Lower lobe of right lung (tissue), 2 donors: Measurements from ENCODE around the gene ABI3BP. TPM values are rescaled to one million over a fixed set of nuclear protein-coding genes. Genes with fewer than 3 reads are reported as not detected.

Source experiments
- ATAC-seq, 2 donors: fragments of 200-7000 bp; cut with Tn5 transposase; one replicate each; pipeline ENCODE4 v1.9.1; 2020 to 2022; ENCODE audit warnings: mild to moderate bottlenecking in 2 of 2, moderate library complexity in 2 of 2
- DNase-seq: peaks from one replicate; pipeline ENCODE4 v3.0.0-alpha.2; 2020
- H3K27ac ChIP-seq: fragments of 200-600 bp; one replicate; pipeline ENCODE4 v1.8.0; 2022
- H3K27me3 ChIP-seq: fragments of 200-600 bp; one replicate; pipeline ENCODE4 v1.8.0; 2022; ENCODE audit warnings: low read depth
- H3K36me3 ChIP-seq: fragments of 200-600 bp; one replicate; pipeline ENCODE4 v1.8.0; 2022; ENCODE audit warnings: mild to moderate bottlenecking
- H3K4me1 ChIP-seq: fragments of 200-600 bp; one replicate; pipeline ENCODE4 v1.8.0; 2022
- H3K4me3 ChIP-seq: fragments of 200-600 bp; one replicate; pipeline ENCODE4 v1.8.0; 2022; ENCODE audit warnings: mild to moderate bottlenecking
- H3K9me3 ChIP-seq: fragments of 200-600 bp; one replicate; pipeline ENCODE4 v1.8.0; 2022
- intact Hi-C: fragments of 100-400 bp; cut with DNase I; formaldehyde crosslinking; loops from one replicate; pipeline ENCODE4 v1.11.0; 2022
- total RNA-seq: library from RNA; stranded (reverse); fragmentation: NEBNext Ultra II Directional; extraction: Animal tissue kit (Norgen Biotek cat#: 25700); gene quantifications from one replicate; pipeline ENCODE4 v1.2.1, GENCODE V29; 2021
- TF ChIP-seq, protein P1 (sequence below): fragments of 200-600 bp; IDR thresholded peaks from one replicate; pipeline ENCODE4 v1.8.0; 2022; ENCODE audit warnings: antibody characterized with exemption, mild to moderate bottlenecking
- donor health status: DM: no; HTN: yes; CAD: no; lungs with severe emphysema.

Gene ABI3BP
- total RNA-seq, 1 donor from 2014 or later = 108 TPM

- intact Hi-C loops = no loop called here
- TF ChIP-seq, protein P1, sequence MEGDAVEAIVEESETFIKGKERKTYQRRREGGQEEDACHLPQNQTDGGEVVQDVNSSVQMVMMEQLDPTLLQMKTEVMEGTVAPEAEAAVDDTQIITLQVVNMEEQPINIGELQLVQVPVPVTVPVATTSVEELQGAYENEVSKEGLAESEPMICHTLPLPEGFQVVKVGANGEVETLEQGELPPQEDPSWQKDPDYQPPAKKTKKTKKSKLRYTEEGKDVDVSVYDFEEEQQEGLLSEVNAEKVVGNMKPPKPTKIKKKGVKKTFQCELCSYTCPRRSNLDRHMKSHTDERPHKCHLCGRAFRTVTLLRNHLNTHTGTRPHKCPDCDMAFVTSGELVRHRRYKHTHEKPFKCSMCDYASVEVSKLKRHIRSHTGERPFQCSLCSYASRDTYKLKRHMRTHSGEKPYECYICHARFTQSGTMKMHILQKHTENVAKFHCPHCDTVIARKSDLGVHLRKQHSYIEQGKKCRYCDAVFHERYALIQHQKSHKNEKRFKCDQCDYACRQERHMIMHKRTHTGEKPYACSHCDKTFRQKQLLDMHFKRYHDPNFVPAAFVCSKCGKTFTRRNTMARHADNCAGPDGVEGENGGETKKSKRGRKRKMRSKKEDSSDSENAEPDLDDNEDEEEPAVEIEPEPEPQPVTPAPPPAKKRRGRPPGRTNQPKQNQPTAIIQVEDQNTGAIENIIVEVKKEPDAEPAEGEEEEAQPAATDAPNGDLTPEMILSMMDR = no peak
- H3K4me1 ChIP-seq = peaks cover 14% of the 10 kb centered on the region
- DNase-seq (no peak), ATAC-seq (no peak)
- H3K36me3 ChIP-seq = no peaks in the 10 kb centered on the region
- H3K9me3 ChIP-seq = no peaks in the 10 kb centered on the region
- no peaks in the 10 kb centered on the region for H3K27me3 ChIP-seq
- no peak overlapping the region for H3K4me3 ChIP-seq
- H3K27ac ChIP-seq = no peak overlapping the region
Observed at GRCh38 chr3:100879195-100879810, 113.9 kb downstream of the ABI3BP start.

DNA sequence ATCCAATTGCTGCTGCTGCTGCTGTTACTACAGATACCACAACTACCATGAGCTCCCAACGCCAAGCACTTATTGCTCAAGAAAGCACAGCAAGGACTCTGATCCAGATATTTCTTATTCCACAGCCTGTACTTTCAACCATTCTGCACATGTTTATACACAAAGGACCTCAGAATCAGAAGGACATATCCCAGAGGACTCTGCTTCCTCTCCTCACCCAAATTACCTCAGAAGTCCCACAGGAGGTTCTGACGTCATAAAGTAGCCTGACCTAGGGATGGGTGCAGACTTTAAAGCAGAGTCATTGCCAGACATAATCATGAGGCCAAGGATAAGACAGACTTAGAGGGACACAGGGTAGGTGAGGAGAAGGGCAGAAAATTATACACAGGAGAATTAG lies 115.9 kb downstream of the ABI3BP start:
- Histone ChIP-seq H3K27ac (no peak overlapping the region), H3K4me3 (no peak overlapping the region), H3K36me3 (no peaks in the 10 kb centered on the region), H3K27me3 (no peaks in the 10 kb centered on the region), H3K4me1 (peaks cover 14% of the 10 kb centered on the region), H3K9me3 (no peaks in the 10 kb centered on the region)
- ATAC-seq (no peak), DNase-seq (no peak)
- intact Hi-C loops = no loop called here
- TF ChIP-seq, protein P1 = no peak

DNA sequence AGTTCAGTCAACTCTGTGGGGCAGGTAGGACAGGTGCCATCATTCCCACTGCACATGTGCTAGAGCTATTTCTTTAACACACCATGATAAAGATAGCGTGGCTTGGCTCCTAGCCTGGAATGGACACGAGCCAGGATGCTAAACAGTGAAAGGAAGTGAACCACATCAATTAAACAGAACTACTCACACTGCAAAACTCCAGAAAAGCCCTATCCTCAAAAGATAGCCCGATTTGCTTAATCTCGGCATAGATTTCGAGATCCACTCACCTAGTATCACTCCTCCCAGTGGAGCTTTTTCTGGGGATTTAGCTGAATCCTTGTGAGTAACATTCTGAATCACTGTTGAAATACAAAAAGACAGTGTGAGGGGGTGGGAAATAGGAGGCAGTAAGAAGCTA lies 118.0 kb downstream of the ABI3BP start:
- no peak overlapping the region for H3K4me3 ChIP-seq
- H3K9me3 ChIP-seq = no peaks in the 10 kb centered on the region
- DNase-seq (no peak), ATAC-seq (peak; percentile 41 to 47)
- H3K27me3 ChIP-seq = no peaks in the 10 kb centered on the region
- H3K4me1 ChIP-seq = peaks cover 9% of the 10 kb centered on the region
- no peaks in the 10 kb centered on the region for H3K36me3 ChIP-seq
- intact Hi-C loops = no loop called here
- TF ChIP-seq, protein P1 = no peak
- H3K27ac ChIP-seq = no peak overlapping the region

DNA sequence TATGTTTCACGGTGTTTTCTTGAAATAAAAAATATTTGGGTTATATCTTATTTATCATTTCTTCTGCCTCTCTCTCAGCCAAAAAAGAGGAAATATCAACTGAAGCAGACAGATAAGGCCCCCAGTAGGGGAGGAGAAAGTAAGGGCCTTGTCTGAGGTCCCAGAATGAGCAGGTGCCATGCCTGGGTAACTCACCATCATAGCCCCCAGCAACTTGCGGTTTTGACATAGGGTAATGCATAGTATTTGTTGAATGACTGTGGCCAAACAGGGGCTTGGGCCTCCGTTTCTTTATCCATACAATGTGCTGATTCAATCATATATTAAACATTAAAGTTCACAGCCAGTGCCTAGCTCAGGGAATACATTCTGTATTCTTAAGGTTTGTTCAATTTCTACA lies 119.6 kb downstream of the ABI3BP start:
- H3K4me3 ChIP-seq = no peak overlapping the region
- H3K36me3 ChIP-seq = no peaks in the 10 kb centered on the region
- no peak overlapping the region for H3K27ac ChIP-seq
- intact Hi-C loops = no loop called here
- TF ChIP-seq, protein P1 = no peak
- H3K4me1 ChIP-seq = peaks cover 13% of the 10 kb centered on the region
- no peaks in the 10 kb centered on the region for H3K27me3 ChIP-seq
- no peak for ATAC-seq
- DNase-seq = no peak
- no peaks in the 10 kb centered on the region for H3K9me3 ChIP-seq

DNA sequence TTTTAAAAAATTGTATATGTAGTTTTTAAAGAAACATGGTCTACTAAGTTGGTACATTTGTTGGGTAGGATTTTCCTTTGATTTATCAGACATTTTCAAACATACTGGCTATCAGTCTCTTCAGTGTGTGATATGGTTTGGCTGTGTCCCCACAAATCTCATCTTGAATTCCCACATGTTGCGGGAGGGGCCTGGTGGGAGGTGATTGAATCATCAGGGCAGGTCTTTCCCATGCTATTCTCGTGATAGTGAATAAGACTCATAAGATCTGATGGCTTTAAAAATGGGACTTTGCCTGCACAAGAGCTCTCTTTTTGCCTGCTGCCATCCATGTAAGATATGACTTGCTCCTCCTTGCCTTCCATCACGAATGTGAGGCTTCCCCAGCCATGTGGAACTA lies 121.9 kb downstream of the ABI3BP start:
- DNase-seq (no peak), ATAC-seq (no peak)
- TF ChIP-seq, protein P1 = no peak
- Histone ChIP-seq H3K9me3 (no peaks in the 10 kb centered on the region), H3K27me3 (no peaks in the 10 kb centered on the region), H3K36me3 (no peaks in the 10 kb centered on the region), H3K4me3 (no peak overlapping the region), H3K4me1 (peaks cover 14% of the 10 kb centered on the region), H3K27ac (no peak overlapping the region)
- intact Hi-C loops = no loop called here
